SW 1271 (cell line): ENCODE results near the gene NISCH.

Experiments
- DNase-seq, 2 experiments: peaks; one replicate each; lab custom pipeline; 2025; lab: John Stamatoyannopoulos, UW

NISCH gene

DNA sequence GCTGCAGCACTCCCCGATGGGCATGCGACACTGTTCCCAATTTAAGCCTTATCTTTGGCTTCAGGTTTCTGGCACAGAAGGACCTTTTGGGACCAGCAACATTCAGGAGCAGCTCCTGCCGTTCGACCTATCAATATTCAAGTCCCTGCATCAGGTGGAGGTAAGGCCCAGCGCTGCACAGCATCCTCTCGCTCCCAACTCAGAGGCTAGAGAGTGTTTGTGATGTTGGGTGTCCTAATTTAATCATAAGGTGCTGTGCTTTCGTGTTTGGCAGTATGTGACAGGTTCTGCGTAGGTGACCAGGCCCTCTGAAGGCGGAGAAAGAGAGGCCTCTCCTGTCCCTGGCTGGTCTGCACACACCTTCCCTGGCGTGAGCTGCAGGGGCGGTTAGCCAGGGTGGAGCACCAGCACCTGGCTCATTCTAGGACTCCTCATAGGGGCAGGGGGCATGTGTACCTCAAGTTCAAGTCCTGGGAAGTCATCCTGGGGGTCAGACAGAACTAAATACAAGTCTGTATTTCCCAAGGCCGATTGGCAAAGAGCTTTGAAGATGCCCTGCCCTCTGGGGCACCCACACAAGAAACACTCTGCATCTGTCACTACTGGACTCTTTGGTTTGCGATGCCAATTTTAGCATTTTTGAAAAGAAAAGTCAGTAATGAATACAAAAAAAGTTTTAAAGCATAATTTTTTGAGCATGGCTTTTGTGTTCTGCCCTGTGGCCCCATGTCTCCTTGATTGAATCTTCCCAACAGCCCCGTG, 17.0 kb downstream of the NISCH start:
- no peak for DNase-seq

DNA sequence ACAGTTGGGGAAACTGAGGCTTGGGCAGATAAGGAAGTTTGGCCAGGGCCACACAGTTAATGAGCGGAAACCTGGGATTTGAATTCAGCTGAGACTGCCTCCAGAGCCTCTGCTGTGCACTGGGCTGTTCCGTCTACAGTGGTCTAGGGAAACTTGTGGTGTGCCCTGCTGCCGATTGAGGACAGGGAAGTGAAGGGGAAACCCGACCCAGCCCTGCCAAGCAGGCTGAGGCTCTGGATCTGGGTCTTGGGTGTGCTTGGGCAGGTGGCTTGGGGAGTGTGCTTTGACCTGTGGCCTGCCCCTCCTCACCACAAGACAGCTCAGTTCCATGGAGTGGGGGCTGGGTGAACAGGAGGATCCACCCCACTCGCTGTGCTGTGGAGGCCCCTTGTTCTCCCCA, 17.6 kb downstream of the NISCH start:
- no peak for DNase-seq

DNA sequence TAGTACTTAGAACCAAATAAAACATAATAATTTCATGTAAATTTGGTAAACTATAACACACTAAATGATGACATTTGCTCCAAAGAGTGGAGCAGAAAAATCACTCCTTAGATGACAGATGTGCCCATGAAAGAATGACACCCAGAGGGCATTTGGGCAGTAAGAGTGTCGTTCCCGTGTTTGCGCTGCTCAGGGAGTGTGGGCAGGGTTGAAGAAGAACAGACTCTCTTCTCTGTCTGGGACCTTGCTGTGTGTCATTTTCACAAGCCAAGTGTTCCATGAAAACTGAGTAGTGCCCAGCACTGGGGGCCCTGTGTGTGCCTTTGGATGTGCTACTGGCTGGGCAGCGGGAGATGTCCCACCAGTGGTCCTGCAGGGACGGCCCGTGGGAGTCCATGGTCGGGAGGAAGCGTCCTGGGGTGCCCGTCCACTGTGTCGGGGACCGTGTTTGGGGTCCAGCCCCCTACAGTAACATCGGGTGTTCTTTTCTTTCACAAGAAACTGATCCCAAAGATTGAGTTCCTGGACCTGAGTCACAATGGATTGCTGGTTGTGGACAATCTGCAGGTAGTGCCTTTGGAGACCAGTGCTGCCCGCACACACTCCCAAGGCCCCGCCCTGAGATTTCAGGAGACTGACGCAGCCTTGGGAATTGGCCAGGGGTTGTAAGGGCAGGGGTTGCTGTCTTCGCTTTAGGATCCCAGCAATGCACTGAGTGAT, 21.8 kb downstream of the NISCH start:
- DNase-seq, result no peak

DNA sequence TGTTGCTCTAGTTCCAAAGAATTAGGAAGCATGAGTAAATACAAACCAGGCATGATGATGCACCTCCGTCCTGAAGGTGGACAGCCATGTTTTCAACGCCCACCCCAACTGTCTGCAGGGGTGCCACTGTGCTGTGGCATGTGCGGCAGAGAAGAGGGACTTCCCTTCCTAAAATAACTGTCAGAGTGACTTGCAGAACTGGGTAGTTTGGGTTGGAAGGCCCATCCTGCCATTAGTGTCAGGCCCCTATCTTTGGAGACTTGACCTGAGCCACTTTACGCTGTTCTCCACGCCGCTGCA, 22.3 kb downstream of the NISCH start:
- DNase-seq, result no peak

DNA sequence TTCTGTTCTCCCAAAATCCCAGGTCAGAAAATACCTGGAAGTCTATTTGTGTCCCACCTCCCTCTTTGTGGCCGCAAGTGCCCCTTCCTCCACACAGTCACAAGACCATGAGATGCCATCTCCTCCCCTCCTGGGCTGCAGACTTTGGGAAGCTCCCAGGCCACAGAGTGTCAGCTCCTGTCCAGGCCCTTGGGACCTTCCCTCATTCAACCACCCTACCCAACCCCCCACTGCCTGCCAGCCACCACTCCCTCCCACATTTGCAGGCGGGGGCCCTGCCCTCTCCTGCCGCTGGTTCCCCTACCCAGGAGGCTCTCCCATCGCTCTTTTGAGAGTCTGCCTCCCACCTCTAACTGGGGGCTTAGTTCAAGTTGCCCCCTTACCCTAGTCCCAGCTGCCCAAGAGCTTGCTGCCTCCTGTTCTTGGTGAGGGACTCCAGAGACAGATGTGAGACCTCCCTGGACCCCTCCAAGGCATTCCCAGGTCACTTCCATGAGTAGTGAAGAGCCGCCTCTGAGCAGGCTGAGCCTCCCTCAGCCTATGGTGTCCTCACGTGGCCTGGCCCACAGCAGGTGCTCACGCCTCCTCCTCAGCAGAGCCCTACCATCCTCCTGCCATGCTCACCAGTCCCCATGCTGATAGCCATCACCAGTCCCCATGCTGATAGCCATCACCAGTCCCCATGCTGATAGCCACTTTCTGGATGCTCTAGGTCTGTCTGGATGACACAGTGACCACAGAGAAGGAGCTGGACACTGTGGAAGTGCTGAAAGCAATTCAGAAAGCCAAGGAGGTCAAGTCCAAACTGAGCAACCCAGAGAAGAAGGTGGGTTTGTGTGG, 23.9 kb downstream of the NISCH start:
- DNase-seq, result no peak

DNA sequence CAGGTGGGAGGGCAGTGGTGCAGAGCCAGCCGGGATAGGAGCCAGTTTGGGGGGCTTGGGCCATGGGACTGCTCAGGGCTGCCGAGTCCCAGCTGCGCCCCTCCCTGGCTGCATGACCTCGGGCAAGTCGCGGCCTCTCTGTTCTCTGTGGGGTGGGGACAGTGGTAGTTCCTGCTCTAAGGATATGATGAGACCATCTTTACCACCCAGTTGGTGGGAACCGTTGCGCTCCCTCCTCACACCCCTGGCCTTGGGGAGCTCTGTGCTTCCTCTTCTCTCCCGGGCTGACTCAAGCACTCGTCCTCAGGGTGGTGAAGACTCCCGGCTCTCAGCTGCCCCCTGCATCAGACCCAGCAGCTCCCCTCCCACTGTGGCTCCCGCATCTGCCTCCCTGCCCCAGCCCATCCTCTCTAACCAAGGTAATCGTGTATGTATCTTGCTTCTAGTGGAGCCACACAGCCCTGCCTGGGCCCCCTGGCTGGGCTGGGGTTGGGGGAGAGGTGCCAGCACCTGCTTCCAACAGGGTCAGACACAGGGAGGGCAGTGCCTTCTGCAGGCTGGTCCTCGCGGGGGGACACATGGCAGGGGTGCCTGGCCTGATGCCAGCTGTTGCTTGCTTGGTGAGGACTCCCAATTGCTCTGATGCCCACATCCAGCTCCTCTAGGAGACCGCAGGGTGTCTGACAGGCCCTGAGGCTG, 24.6 kb downstream of the NISCH start:
- DNase-seq, result no peak

DNA sequence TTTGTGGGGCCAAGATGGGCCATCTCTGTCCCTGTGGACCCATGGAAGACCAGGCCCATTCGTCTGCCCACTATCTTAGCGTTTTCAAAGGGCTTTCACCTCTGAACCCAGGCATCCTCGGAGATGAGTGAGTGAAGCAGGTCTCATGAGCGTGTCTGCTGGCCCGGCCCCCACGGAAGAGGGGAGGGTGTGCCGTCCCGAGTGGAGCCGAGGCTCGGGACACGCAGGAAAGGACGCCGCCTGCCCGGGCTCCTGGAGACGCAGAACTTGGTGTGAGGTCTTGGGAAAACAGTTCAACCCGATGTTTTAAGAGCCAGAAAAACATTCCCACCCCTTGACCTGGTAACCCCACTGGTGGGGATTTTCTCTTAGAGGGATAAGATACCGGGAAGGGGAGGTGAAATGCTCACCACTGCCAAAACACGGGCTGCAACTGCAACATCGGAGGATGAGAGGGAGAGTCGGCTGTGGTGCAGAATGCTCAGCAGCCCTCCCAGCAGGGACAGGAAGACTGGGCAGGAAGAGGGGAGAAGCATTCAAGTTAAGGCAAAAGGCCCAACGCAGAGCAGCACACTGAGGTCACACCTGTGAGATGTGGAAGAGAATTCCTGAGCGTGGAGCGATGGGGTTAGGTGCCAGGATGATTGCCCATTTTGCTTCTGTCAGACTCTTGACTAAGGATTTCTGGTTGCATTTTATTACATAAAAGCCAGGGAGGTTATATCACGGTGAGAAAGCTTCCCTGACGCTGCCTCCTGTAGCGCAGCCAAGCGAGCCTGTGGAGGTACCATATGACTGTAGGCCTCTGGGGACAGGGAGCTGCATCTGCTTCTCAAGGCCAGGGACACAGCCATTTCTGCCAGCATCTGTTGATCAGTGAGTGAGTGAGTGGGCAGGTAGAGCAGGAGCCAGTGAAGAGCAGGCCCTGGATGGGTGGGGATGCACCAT, 25.6 kb downstream of the NISCH start:
- no peak for DNase-seq

DNA sequence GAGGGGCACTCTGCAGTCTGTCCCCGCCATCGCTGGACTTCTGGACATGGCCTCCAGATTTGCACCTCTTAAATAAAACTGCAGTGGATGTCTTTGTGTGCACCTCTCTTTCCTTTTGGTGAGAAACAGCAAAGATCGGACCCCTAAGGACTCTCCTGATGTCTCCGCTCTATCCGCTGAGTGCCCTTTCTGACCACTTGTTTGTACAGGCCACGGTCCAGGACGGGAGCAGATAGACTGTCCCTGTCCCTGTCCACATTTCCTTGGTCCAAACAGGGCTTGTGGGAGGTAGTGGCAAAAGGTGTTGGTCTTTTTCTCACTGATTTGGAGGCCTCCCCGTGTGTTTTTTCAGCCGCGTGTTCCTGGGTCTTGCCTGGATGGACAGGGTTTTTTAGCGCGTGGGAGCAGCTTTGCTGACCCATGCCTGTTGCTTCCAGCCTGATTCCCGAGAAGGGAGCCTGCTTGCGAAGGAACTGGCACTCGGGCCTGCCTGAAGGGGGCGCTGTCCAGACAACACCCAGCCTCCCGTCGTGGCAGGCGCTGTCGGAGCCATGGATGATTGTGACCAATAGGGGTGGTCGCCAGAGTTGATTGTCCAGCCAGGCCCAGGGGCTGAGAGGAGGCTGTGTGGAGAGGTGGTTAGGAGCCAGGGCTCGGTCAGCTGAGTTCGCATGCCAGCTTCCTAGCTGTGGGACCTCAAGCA, 26.6 kb downstream of the NISCH start:
- no peak for DNase-seq

DNA sequence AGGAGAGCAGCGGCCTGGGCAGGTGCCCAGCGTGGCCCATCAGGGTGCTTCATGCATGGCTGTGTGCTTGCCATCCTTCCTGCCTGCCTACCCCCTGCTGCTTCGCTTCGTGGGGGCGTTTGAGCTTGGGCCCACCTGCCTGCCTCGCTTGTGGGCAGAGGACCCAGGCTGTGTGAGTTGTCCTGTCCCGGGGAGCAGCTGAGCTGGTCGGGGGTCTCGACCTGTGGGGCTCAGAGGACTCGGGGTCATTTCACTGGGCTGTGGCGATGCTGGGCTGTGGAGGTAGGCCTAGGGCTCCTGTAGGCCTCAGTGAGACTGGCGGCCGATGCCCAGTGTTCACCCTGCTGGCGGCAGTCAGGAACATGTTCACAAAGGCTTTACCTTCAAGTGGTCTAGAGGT, 27.7 kb downstream of the NISCH start:
- no peak for DNase-seq

DNA sequence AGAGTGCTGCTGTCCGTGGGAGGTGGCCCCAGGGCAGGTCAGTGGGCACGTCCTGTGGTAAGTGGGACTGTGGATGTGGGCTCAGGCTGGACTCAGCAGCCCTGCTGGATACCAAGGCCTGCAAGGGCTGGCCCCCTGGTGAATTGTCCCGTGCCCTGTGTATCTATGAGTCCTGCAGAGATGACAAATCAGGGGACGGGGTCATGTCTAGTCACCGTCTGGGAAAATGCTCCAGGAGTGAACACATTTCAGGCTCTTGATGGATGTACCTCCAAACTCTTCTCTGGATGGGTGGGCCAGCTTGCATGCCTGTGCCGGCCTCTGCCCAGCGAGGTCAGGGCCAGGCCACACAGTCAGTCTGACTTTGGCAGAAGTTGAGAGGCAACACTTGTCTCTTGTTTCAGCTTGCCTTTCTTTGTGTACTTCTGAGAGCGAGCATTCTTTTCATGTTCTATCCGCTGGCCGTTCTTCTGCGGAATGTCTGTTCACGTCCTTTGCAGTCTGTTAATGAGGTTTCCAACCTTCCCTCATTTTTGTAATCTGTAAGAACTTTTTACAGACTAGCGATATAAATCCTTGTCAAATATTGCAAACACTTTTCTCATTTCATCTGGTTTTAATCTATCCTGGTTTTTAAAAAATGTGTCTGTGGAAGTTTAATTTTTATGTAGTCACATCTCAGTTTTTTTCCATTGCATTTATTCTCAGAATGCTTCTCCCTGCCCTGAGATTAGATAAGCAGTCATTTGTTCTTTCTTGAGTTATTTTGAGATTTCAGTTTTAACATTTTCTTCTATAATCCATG, 28.4 kb downstream of the NISCH start:
- DNase-seq, result no peak

DNA sequence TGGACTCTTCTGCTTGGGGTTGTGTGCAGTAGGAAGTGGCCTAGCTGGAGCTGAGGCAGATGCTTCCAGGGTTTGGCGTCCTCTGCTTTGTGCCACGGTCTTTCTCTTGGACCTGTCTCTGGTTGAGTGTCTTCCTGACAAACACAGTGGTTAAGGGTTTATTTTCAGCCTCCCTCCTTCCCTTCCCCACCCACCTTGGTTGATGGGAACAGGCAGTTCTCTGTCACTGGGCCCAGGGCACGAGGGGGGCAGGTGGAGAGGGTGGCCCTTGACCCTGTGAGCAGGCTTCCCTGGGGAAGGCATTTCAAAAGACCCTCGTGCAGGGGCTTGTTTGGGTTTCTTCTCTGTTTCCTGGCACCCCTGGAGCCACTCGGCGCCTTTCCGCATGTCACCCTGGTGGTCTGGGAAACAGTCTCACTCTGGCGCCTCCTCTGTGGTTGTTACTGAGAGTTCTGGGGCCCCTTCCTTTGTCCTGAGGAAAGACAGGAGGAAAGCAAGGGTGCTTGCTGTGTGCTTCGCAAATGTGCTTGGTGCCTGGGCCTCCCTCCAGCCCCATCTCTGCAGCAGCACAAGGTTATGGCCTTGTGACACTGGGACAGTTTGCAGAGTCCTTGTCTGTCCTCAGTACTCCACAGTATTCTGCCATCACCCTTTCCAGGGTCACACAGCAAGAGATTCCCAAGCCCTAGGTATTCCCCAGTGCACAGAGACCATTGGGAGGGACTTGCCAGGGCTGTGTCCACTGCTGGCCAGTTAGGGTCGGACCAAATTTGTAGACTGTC, 29.5 kb downstream of the NISCH start:
- no peak for DNase-seq

DNA sequence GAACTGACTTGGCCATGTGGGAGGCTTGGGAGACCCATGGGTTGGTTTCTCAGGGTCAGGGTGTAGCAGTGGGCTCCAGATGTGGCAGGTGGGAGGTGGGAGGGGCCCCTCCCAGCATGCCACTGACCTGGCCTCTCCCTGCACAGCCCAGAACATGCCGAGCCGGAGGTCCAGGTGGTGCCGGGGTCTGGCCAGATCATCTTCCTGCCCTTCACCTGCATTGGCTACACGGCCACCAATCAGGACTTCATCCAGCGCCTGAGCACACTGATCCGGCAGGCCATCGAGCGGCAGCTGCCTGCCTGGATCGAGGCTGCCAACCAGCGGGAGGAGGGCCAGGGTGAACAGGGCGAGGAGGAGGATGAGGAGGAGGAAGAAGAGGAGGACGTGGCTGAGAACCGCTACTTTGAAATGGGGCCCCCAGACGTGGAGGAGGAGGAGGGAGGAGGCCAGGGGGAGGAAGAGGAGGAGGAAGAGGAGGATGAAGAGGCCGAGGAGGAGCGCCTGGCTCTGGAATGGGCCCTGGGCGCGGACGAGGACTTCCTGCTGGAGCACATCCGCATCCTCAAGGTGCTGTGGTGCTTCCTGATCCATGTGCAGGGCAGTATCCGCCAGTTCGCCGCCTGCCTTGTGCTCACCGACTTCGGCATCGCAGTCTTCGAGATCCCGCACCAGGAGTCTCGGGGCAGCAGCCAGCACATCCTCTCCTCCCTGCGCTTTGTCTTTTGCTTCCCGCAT, 31.8 kb downstream of the NISCH start:
- no peak for DNase-seq

DNA sequence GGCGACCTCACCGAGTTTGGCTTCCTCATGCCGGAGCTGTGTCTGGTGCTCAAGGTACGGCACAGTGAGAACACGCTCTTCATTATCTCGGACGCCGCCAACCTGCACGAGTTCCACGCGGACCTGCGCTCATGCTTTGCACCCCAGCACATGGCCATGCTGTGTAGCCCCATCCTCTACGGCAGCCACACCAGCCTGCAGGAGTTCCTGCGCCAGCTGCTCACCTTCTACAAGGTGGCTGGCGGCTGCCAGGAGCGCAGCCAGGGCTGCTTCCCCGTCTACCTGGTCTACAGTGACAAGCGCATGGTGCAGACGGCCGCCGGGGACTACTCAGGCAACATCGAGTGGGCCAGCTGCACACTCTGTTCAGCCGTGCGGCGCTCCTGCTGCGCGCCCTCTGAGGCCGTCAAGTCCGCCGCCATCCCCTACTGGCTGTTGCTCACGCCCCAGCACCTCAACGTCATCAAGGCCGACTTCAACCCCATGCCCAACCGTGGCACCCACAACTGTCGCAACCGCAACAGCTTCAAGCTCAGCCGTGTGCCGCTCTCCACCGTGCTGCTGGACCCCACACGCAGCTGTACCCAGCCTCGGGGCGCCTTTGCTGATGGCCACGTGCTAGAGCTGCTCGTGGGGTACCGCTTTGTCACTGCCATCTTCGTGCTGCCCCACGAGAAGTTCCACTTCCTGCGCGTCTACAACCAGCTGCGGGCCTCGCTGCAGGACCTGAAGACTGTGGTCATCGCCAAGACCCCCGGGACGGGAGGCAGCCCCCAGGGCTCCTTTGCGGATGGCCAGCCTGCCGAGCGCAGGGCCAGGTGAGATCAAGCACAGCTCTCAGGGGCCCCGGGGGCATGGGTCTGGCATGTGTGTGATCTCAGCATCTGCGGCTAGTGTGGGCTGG, 32.6 kb downstream of the NISCH start:
- no peak for DNase-seq

DNA sequence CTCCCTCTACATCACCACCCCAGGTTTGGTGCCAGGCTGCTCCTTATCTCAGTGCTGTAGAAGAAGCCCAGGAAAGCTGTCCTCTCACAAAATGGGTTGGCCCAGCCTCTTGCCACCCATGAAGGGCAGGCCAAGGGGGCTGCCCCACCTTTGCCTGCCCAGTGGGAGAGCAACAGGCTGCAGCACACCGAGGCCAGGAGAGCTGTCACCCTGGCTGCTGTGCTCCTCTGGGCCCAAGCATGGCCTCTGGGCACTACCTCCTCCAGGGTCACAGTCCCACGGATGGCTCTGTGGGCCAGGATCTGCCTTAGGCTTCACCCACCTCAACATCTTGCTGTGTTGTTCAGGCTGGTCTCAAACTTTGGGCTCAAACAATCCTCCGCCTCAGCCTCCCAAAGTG, 33.3 kb downstream of the NISCH start:
- DNase-seq, result no peak

DNA sequence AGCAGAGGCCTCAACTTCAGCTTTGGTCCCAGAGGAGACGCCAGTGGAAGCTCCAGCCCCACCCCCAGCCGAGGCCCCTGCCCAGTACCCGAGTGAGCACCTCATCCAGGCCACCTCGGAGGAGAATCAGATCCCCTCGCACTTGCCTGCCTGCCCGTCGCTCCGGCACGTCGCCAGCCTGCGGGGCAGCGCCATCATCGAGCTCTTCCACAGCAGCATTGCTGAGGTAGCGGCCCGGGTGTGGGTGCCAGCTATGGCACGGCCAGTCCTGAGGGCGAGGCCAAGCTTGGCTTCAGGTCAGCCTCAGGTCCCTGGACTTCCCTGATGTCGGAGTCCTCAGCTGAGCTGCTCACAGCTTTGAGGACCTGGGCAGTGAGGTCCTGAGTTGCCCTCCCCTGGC, 34.0 kb downstream of the NISCH start:
- no peak for DNase-seq

DNA sequence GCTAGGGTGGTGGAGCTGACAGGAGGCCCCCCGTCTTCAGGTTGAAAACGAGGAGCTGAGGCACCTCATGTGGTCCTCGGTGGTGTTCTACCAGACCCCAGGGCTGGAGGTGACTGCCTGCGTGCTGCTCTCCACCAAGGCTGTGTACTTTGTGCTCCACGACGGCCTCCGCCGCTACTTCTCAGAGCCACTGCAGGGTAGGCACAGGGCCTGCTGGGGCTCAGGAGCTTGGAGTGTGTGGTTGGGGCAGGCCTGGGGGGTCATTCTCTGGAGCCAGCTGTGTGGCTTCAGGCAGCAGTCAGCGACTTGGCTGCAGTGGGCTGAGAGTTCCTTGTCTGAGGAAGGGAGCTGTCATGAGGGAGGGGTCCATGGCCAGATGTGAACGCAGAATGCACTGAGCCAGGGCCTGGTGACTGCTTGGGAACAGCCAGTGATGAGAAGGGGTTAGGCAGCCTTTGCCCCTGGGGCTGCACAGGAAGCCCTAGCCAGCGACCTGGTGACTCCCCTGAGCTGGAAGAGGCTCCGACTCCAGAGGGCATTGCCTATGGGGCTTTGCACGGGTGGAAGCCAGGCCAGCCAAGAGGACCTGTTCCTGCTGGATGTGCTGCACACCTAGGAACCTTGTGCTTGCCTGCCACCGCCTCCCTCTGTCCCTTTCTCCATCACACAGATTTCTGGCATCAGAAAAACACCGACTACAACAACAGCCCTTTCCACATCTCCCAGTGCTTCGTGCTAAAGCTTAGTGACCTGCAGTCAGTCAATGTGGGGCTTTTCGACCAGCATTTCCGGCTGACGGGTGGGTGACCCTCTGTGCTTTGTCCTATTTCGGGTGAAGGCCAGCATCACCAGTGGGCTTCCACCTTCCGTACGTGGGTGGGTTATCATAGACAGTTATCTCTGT, 34.9 kb downstream of the NISCH start:
- no peak for DNase-seq
